Left lung (tissue), 10 donors: ENCODE results near the gene EFTUD2. TPM values are rescaled to one million over a fixed set of nuclear protein-coding genes. Genes with fewer than 3 reads are reported as not detected.

ENCODE experiments used
- ATAC-seq: fragments of 200-7000 bp; cut with Tn5 transposase; one replicate; pipeline ENCODE4 v1.9.1; 2020; ENCODE audit warnings: moderate library complexity
- DNase-seq, 4 donors: peaks; one replicate each; pipeline ENCODE4 v3.0.0-alpha.2; 2013 to 2020
- H3K27ac ChIP-seq, 2 donors: fragments of 200-600 bp; sonication (generic) in 1 of 2; one replicate each; pipeline versions ENCODE4 v1.5.0 to v1.8.0; 2020 to 2021
- H3K27me3 ChIP-seq, 2 donors: fragments of 200-600 bp; sonication (generic) in 1 of 2; one replicate each; pipeline versions ENCODE4 v1.5.0 to v1.8.0; 2020 to 2021
- H3K36me3 ChIP-seq, 2 donors: fragments of 200-600 bp; sonication (generic) in 1 of 2; one replicate each; pipeline versions ENCODE4 v1.5.0 to v1.8.0; 2020 to 2021
- H3K4me1 ChIP-seq, 2 donors: fragments of 200-600 bp; one replicate each; pipeline ENCODE4 v1.8.0; 2021
- H3K4me3 ChIP-seq, 2 donors: fragments of 200-600 bp; sonication (generic) in 1 of 2; one replicate each; pipeline versions ENCODE4 v1.5.0 to v1.8.0; 2020 to 2021; ENCODE audit warnings: mild to moderate bottlenecking in 1 of 2
- H3K9me3 ChIP-seq, 2 donors: fragments of 200-600 bp; sonication (generic) in 1 of 2; one replicate each; pipeline versions ENCODE4 v1.5.0 to v1.8.0; 2020 to 2021
- CTCF ChIP-seq, 2 donors: fragments of 200-600 bp; sonication (generic) in 1 of 2; IDR thresholded peaks; one replicate each; pipeline versions ENCODE4 v1.5.0 to v1.8.0; 2021; ENCODE audit warnings: antibody characterized with exemption in 2 of 2
- intact Hi-C, 2 donors: fragments of 100-400 bp; cut with DNase I; formaldehyde crosslinking; loops; one replicate each; pipeline versions ENCODE4 v1.11.2 to v1.14.2; 2022
- polyA plus RNA-seq, 6 donors: library from polyadenylated mRNA; unstranded; fragments of 120-200 nt; gene quantifications; one replicate each; pipeline ENCODE4 v1.2.1, GENCODE V29; 2013; ENCODE audit not compliant: insufficient read length in 6 of 6
- total RNA-seq, 2 donors: library from RNA; stranded (reverse); fragmentation: NEBNext Ultra II Directional; extraction: Animal tissue kit (Norgen Biotek cat#: 25700); gene quantifications; one replicate each; pipeline ENCODE4 v1.2.1, GENCODE V29; 2021
- donor health status: DM: no; HTN: yes; CAD: no.
- donor health status: DM: no; HTN: no; CAD: no.

The EFTUD2 gene
- total and polyA plus RNA-seq, 8 donors = 83.4 to 112 (median 95.1) TPM

GRCh38 chr17:44907729-44908470, 8.7 kb upstream of the EFTUD2 start:
- Histone ChIP-seq H3K4me3 (no peak overlapping the region), H3K36me3 (no peaks in the 10 kb centered on the region), H3K4me1 (peaks cover 5 to 29% of the 10 kb centered on the region in 2 donors), H3K27me3 (peaks cover 0 to 28% of the 10 kb centered on the region in 2 donors), H3K27ac (no peak overlapping the region), H3K9me3 (no peaks in the 10 kb centered on the region)
- TF ChIP-seq CTCF (IDR thresholded peaks at IDR 0.05) = no peak
- intact Hi-C loops = no loop called here
- no peak for ATAC-seq
- DNase-seq = no peak

- intact Hi-C loops = no loop called here
- Histone ChIP-seq H3K27me3 (peaks cover 0 to 20% of the 10 kb centered on the region in 2 donors), H3K9me3 (no peaks in the 10 kb centered on the region), H3K4me1 (peaks cover 5 to 29% of the 10 kb centered on the region in 2 donors), H3K27ac (no peak overlapping the region), H3K36me3 (no peaks in the 10 kb centered on the region), H3K4me3 (no peak overlapping the region)
- no peak for TF ChIP-seq CTCF (IDR thresholded peaks at IDR 0.05)
- no peak for DNase-seq
- no peak for ATAC-seq
Observed at GRCh38 chr17:44906763-44907728, 7.8 kb upstream of the EFTUD2 start.

GRCh38 chr17:44906010-44906646, 6.9 kb upstream of the EFTUD2 start:
- Histone ChIP-seq H3K27ac (no peak overlapping the region), H3K36me3 (no peaks in the 10 kb centered on the region), H3K4me1 (peaks cover under 1 to 32% of the 10 kb centered on the region in 2 donors), H3K9me3 (no peaks in the 10 kb centered on the region), H3K4me3 (no peak overlapping the region), H3K27me3 (peaks cover 0 to 11% of the 10 kb centered on the region in 2 donors)
- no peak for TF ChIP-seq CTCF (IDR thresholded peaks at IDR 0.05)
- intact Hi-C loops = no loop called here
- peak; percentile 48 for ATAC-seq
- DNase-seq = no peak

GRCh38 chr17:44905006-44906000, 6.1 kb upstream of the EFTUD2 start:
- H3K4me1 ChIP-seq = peaks cover 0 to 38% of the 10 kb centered on the region in 2 donors
- TF ChIP-seq CTCF (IDR thresholded peaks at IDR 0.05) = no peak
- intact Hi-C loops = no loop called here
- H3K27ac ChIP-seq = no peak overlapping the region
- H3K4me3 ChIP-seq = no peak overlapping the region
- H3K9me3 ChIP-seq = no peaks in the 10 kb centered on the region
- no peak for ATAC-seq
- peaks cover 0 to 4% of the 10 kb centered on the region in 2 donors for H3K27me3 ChIP-seq
- H3K36me3 ChIP-seq = no peaks in the 10 kb centered on the region
- DNase-seq = no peak
